Loucy (cell line): ENCODE measurements around the gene ZNG1B.
"Not testable (repeated sequence)": the region's sequence is repeated elsewhere in the genome, so short reads cannot be mapped to it uniquely, and the experiment has no call there.

Experiments used
- H2AFZ ChIP-seq: fragments of 200-600 bp; sonication (generic); 2 replicates; pipeline ENCODE4 v1.6.0; 2016; ENCODE audit warnings: antibody characterized with exemption, mild to moderate bottlenecking, low read length, moderate library complexity
- H3F3A ChIP-seq: fragments of 200-600 bp; 2 replicates; pipeline ENCODE4 v1.6.0; 2016; ENCODE audit warnings: antibody characterized with exemption, low read depth, mild to moderate bottlenecking
- H3K27me3 ChIP-seq: fragments of 200-600 bp; sonication (generic); 2 replicates; pipeline ENCODE4 v1.6.1; 2014; ENCODE audit warnings: low read length, mild to moderate bottlenecking; ENCODE audit not compliant: insufficient read depth, poor library complexity, severe bottlenecking
- H3K36me3 ChIP-seq: fragments of 200-600 bp; sonication (generic); 2 replicates; pipeline ENCODE4 v1.6.1; 2016; ENCODE audit warnings: low read length; ENCODE audit not compliant: insufficient read depth
- H3K4me1 ChIP-seq: fragments of 200-600 bp; sonication (generic); 2 replicates; pipeline ENCODE4 v1.5.1; 2014; ENCODE audit warnings: low read length, mild to moderate bottlenecking; ENCODE audit not compliant: insufficient read depth, poor library complexity, severe bottlenecking
- H3K4me2 ChIP-seq: fragments of 200-600 bp; sonication (generic); 2 replicates; pipeline ENCODE4 v1.6.0; 2014; ENCODE audit warnings: antibody characterized with exemption, low read length, low read depth, mild to moderate bottlenecking; ENCODE audit not compliant: poor library complexity, severe bottlenecking
- H3K4me3 ChIP-seq: fragments of 200-600 bp; sonication (generic); 2 replicates; pipeline ENCODE4 v1.5.1; 2014; ENCODE audit warnings: low read length, mild to moderate bottlenecking, mixed read lengths; ENCODE audit not compliant: poor library complexity, severe bottlenecking
- H3K79me2 ChIP-seq: fragments of 200-600 bp; sonication (generic); 2 replicates; pipeline ENCODE4 v1.6.1; 2014; ENCODE audit warnings: low read length; ENCODE audit not compliant: insufficient read depth
- H3K9ac ChIP-seq: fragments of 200-600 bp; sonication (generic); 2 replicates; pipeline ENCODE4 v1.6.0; 2014; ENCODE audit warnings: mild to moderate bottlenecking, low read depth, low read length, moderate library complexity; ENCODE audit not compliant: poor library complexity, severe bottlenecking
- H3K9me2 ChIP-seq: fragments of 200-600 bp; sonication (generic); replicated peaks from 2 replicates; pipeline ENCODE4 v1.6.1; 2016; ENCODE audit warnings: low read depth, low read length, mixed read lengths
- H3K9me3 ChIP-seq: fragments of 200-600 bp; sonication (generic); 2 replicates; pipeline ENCODE4 v1.6.1; 2014; ENCODE audit warnings: mild to moderate bottlenecking, antibody characterized with exemption, low read length, low read depth; ENCODE audit not compliant: insufficient read depth
- H4K20me1 ChIP-seq: fragments of 200-600 bp; sonication (generic); 2 replicates; pipeline ENCODE4 v1.6.0; 2014; ENCODE audit warnings: antibody characterized with exemption, low read length, mild to moderate bottlenecking; ENCODE audit not compliant: insufficient read depth, poor library complexity, severe bottlenecking

The ZNG1B gene

DNA sequence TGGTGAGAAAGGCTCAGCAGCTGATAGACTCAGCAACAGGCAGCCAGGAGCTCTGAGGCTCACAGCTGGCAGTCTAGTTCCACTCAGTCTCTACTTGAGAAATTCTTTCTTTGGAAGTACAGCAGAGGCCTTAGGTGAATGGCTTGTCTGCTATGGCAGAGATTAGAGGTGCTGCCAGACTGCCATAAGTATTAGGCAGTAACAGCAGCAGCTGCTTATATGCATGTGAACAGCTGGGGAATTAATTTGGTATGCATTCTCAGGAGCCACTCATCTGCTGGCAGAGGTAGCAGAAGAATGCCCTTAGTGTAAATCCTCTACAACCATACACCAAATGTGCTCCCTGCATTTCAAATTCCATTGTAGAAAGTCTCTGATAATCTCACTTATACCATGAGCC lies 28.3 kb downstream of the ZNG1B start:
- H3K36me3 ChIP-seq, H3K79me2 ChIP-seq, H3K4me3 ChIP-seq, H4K20me1 ChIP-seq, H3K27me3 ChIP-seq, H3K4me1 ChIP-seq, H2AFZ ChIP-seq, H3F3A ChIP-seq, H3K9me2 ChIP-seq, H3K9me3 ChIP-seq, H3K9ac ChIP-seq, H3K4me2 ChIP-seq: not testable (repeated sequence)

DNA sequence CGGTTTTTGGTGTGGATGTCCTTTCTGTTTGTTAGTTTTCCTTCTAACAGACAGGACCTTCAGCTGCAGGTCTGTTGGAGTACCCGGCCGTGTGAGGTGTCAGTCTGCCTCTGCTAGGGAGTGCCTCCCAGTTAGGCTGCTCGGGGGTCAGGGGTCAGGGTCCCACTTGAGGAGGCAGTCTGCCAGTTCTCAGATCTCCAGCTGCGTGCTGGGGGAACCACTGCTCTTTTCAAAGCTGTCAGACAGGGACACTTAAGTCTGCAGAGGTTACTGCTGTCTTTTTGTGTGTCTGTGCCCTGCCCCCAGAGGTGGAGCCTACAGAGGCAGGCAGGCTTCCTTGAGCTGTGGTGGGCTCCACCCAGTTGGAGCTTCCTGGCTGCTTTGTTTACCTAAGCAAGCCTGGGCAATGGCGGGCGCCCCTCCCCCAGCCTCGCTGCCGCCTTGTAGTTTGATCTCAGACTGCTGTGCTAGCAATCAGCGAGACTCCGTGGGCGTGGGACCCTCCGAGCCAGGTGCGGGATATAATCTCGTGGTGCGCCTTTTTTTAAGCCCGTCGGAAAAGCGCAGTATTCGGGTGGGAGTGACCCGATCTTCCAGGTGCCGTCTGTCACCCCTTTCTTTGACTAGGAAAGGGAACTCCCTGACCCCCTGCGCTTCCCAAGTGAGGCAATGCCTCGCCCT lies 39.3 kb downstream of the ZNG1B start:
- H3K36me3 ChIP-seq, H3K27me3 ChIP-seq, H3K79me2 ChIP-seq, H3K4me1 ChIP-seq, H3F3A ChIP-seq, H3K9ac ChIP-seq, H3K4me2 ChIP-seq, H3K9me3 ChIP-seq, H3K4me3 ChIP-seq, H4K20me1 ChIP-seq, H2AFZ ChIP-seq, H3K9me2 ChIP-seq: not testable (repeated sequence)

- not testable (repeated sequence) for H3K9ac ChIP-seq, H3K27me3 ChIP-seq, H3K36me3 ChIP-seq, H3K4me3 ChIP-seq, H4K20me1 ChIP-seq, H3F3A ChIP-seq, H3K4me2 ChIP-seq, H3K9me3 ChIP-seq, H3K9me2 ChIP-seq, H3K4me1 ChIP-seq, H3K79me2 ChIP-seq, H2AFZ ChIP-seq
Measured at GRCh38 chr2:113496527-113496926, 59.0 kb downstream of the ZNG1B start.

GRCh38 chr2:113498365-113498764 lies 60.9 kb downstream of the ZNG1B start, which contains the start of gene FOXD4L1:
Gene FOXD4L1, plus strand, starts transcription at chr2:113498665. Its CDS starts 592 bp downstream, at chr2:113499257.
- not testable (repeated sequence) for H4K20me1 ChIP-seq, H3F3A ChIP-seq, H3K4me1 ChIP-seq, H3K9ac ChIP-seq, H2AFZ ChIP-seq, H3K4me2 ChIP-seq, H3K36me3 ChIP-seq, H3K9me3 ChIP-seq, H3K27me3 ChIP-seq, H3K4me3 ChIP-seq, H3K9me2 ChIP-seq, H3K79me2 ChIP-seq

GRCh38 chr2:113499019-113499885 lies 61.8 kb downstream of the ZNG1B start:
- not testable (repeated sequence) for H3K9me2 ChIP-seq, H3K9ac ChIP-seq, H3K4me1 ChIP-seq, H3K79me2 ChIP-seq, H3K36me3 ChIP-seq, H3K9me3 ChIP-seq, H3K27me3 ChIP-seq, H3K4me3 ChIP-seq, H2AFZ ChIP-seq, H4K20me1 ChIP-seq, H3F3A ChIP-seq, H3K4me2 ChIP-seq

GRCh38 chr2:113499886-113500722 lies 62.6 kb downstream of the ZNG1B start:
- not testable (repeated sequence) for H3F3A ChIP-seq, H3K79me2 ChIP-seq, H3K36me3 ChIP-seq, H3K9ac ChIP-seq, H3K9me2 ChIP-seq, H3K4me1 ChIP-seq, H4K20me1 ChIP-seq, H3K4me3 ChIP-seq, H2AFZ ChIP-seq, H3K27me3 ChIP-seq, H3K9me3 ChIP-seq, H3K4me2 ChIP-seq

DNA sequence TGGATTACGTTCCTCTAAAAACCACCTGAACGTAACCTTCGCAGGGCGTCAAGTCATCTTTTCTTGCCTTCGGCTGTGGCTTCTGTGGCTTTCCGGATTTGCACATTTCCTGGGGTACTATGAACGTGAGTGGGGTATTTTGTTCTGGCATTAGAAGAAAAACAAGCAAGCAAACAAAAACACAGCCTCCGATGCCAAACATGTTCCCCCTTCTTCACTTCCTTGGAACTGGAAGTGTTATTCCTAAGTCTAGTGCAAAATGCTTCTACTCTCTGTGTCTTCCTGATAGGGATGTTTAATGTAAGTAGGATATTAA lies 63.2 kb downstream of the ZNG1B start:
- not testable (repeated sequence) for H3K9me3 ChIP-seq, H3K79me2 ChIP-seq, H3K4me2 ChIP-seq, H4K20me1 ChIP-seq, H3F3A ChIP-seq, H3K27me3 ChIP-seq, H3K9me2 ChIP-seq, H3K4me1 ChIP-seq, H3K4me3 ChIP-seq, H3K36me3 ChIP-seq, H2AFZ ChIP-seq, H3K9ac ChIP-seq
